HUES64 (cell line): Measurements from ENCODE around the gene MYO1G.

Experiments
- H3K27ac ChIP-seq: 2 replicates; pipeline ENCODE4 v1.7.0; 2013; ENCODE audit warnings: low read depth, low read length, inconsistent platforms
- H3K27me3 ChIP-seq: 2 replicates; pipeline ENCODE4 v1.6.1; 2013; ENCODE audit warnings: mild to moderate bottlenecking, low read length; ENCODE audit not compliant: insufficient read depth
- H3K36me3 ChIP-seq: 2 replicates; pipeline ENCODE4 v1.6.1; 2013; ENCODE audit warnings: mild to moderate bottlenecking, low read length; ENCODE audit not compliant: insufficient read depth
- H3K4me1 ChIP-seq: 2 replicates; pipeline ENCODE4 v1.6.1; 2013; ENCODE audit warnings: mild to moderate bottlenecking, low read length, moderate library complexity; ENCODE audit not compliant: insufficient read depth
- H3K4me3 ChIP-seq: 2 replicates; pipeline ENCODE4 v1.5.1; 2013; ENCODE audit warnings: mild to moderate bottlenecking, low read length, moderate library complexity
- H3K9ac ChIP-seq: 2 replicates; pipeline ENCODE4 v1.6.1; 2013; ENCODE audit warnings: mild to moderate bottlenecking, low read depth, low read length
- H3K9me3 ChIP-seq: 2 replicates; pipeline ENCODE4 v1.6.1; 2013; ENCODE audit warnings: low read depth, low read length; ENCODE audit not compliant: insufficient read depth
- WGBS: fragments of 150-250, 120-280 bp; methylation state at CpG from one replicate; pipeline ENCODE4 v1.1.7; 2013; ENCODE audit warnings: missing lambda C conversion rate; 5-methylcytosine and 5-hydroxymethylcytosine counted together

The MYO1G gene

DNA sequence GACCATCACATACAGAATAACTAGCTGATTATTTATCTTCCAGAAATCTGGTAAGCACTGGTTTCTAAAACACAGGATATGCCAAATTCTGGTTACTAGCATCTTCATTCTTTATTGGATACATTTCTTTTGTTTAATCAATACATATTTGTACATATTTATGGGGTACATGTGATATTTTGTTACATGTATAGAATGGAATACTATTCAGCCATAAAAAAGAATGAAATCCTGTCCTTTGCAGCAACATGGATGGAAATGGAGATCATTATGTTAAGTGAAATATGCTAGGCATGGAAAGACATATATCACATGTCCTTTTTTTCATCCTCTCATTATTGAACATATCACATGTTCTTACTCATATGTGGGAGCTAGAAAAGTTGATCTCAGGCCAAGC, 60.8 kb downstream of the MYO1G start:
- H3K36me3 ChIP-seq: no peaks in the 10 kb centered on the region
- H3K9me3 ChIP-seq: no peaks in the 10 kb centered on the region
- H3K4me3 ChIP-seq: no peak overlapping the region
- H3K27me3 ChIP-seq: no peaks in the 10 kb centered on the region
- H3K27ac ChIP-seq: no peak overlapping the region
- H3K9ac ChIP-seq: no peak overlapping the region
- no peaks in the 10 kb centered on the region for H3K4me1 ChIP-seq

DNA sequence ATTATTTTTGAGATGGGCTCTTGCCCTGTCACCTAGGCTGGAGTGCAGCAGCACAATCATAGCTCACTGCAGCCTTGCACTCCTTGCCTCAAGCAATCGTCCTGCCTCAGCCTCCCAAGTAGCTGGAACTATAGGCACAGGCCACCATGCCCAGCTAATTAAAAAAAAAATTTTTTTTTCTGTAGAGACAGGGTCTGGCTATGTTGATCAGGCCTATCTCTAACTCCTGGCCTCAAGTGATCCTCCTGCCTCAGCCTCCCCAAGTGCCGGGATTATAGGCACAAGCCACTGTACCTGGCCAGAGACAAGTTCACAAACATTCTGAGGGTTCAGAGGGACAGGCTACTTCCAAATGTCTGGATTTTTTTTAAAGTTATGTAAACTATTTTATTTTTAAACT, 61.4 kb downstream of the MYO1G start:
- H3K27ac ChIP-seq: no peak overlapping the region
- 90% methylated on average over 2 of the region's 2 CpGs for WGBS
- H3K9me3 ChIP-seq: no peaks in the 10 kb centered on the region
- no peak overlapping the region for H3K9ac ChIP-seq
- no peak overlapping the region for H3K4me3 ChIP-seq
- no peaks in the 10 kb centered on the region for H3K4me1 ChIP-seq
- no peaks in the 10 kb centered on the region for H3K27me3 ChIP-seq
- H3K36me3 ChIP-seq: no peaks in the 10 kb centered on the region

DNA sequence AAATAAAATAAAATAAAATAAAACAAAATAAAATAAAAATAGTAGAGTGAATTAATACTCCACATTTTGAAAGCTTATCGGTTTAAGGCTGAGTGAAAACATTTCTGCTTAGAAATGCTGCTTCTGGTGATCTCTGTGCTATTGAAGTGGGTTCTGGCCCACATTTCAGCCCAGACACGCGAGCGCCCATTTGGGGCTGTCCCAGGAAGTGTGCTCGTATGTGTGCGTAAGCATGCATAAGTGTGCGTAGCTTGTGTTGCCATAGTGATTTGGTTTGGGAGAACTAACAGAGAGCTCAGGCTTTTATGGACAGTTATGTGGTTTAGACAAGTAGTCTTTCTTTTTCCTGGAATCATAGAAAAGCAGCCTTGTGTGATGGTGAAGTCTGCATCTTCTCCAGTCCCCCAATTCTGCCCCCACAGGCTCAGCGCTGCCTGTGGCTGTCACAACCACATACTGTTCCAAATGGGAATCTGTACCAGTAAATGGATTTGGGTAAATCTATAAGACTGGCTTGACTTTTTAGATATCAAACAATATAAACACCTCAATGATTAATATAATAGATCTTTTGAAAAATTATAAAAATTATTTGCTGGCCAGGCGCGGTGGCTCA, 63.7 kb downstream of the MYO1G start:
- Histone ChIP-seq H3K4me3 (no peak overlapping the region), H3K9ac (no peak overlapping the region), H3K36me3 (no peaks in the 10 kb centered on the region), H3K4me1 (no peaks in the 10 kb centered on the region), H3K9me3 (no peaks in the 10 kb centered on the region), H3K27ac (no peak overlapping the region), H3K27me3 (no peaks in the 10 kb centered on the region)
- WGBS: 95% methylated on average over 9 of the region's 10 CpGs

DNA sequence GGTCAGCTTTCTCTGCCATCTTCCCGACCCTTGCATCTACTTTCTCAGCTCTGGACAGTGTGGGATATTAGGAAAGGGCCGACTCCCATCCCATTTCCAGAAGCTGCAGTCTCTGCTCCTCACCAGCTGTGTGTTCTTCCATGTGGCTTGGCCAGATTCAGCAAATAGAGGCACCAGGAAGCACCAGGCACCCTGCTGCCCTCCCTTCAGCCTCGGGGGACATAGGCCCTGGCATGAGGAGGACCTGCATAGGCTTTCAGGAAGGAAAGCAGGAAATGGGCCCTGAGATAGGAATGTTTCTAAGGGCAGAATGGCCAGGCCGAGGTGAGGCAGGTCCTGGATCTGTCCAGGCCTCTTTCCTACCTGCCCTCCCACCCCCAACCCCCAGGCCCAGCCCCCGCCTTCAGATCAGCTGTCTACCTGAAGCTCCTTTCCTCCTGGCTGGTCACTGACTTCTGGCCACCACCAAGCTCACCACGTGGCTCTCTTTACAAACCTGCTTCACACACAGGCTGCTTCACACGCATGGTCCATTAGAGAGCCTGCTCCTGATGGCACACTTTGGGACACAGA, 66.0 kb downstream of the MYO1G start:
- H3K27ac ChIP-seq: no peak overlapping the region
- H3K27me3 ChIP-seq: no peaks in the 10 kb centered on the region
- H3K4me1 ChIP-seq: no peaks in the 10 kb centered on the region
- no peaks in the 10 kb centered on the region for H3K36me3 ChIP-seq
- no peaks in the 10 kb centered on the region for H3K9me3 ChIP-seq
- H3K4me3 ChIP-seq: no peak overlapping the region
- WGBS: 52% methylated on average over 7 of the region's 7 CpGs
- no peak overlapping the region for H3K9ac ChIP-seq
